Measurements from ENCODE around the gene DTX1.
"Not testable (repeated sequence)": the region's sequence is repeated elsewhere in the genome, so short reads cannot be mapped to it uniquely, and the experiment has no call there.

- TF ChIP-seq CTCF (IDR thresholded peaks at IDR 0.05; ENCODE audit: low read depth, low read length, missing input control); REST (IDR thresholded peaks at IDR 0.05): not testable (repeated sequence)
Measured at GRCh38 chr12:113141716-113142115, 85.2 kb downstream of the DTX1 start.

Data from liver (tissue), 2 donors.